ENCODE data around the gene AKR1E2. TPM values are rescaled to one million over a fixed set of nuclear protein-coding genes. Genes with fewer than 3 reads are reported as not detected.

Gene AKR1E2
- total RNA-seq, 6 experiments from 2014 or later = 0.37 to 3.5 (median 1.6) TPM

DNA sequence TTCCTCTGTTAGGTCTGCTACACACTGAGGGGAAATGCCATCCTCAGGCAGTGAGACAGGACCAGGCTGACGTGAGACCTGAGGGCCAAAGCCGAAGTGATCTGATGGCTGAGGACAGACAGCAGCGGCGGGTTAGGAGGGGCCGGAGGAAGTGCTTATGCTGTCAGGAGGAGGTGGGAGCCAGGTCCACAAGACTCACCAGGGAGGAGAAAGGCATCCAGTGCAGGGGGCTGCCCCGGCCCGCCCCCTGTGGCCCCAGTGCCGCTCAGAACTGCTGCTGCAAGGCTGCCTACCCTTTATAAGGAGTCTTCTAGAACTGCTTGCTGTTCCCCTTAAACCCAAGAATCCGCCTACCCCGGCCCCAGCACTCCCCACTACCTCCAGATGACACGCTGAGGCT, 19.8 kb downstream of the AKR1E2 start:
- intact Hi-C loops (cut with DNase I) = loop anchor here in 1 of 2 donors (10.0 kb wide), 1 partner anchor 449 kb away; no protein-coding TSS in a partner anchor
- ATAC-seq (no peak), DNase-seq (no peak)
- WGBS (ENCODE audit: insufficient coverage, low coverage, low lambda C conversion rate, missing lambda C conversion rate) = 50% methylated on average over 1 of the region's 11 CpGs
- Histone ChIP-seq H3K9me3 (no peaks in the 10 kb centered on the region), H3K27me3 (no peaks in the 10 kb centered on the region), H3K4me1 (peaks cover 0 to 12% (median 4%) of the 10 kb centered on the region in 4 donors), H3K27ac (no peak overlapping the region), H3K4me3 (no peak overlapping the region), H3K36me3 (no peaks in the 10 kb centered on the region)
- TF ChIP-seq POLR2A (IDR thresholded peaks at IDR 0.05) = no peak
- TF ChIP-seq, protein P1, sequence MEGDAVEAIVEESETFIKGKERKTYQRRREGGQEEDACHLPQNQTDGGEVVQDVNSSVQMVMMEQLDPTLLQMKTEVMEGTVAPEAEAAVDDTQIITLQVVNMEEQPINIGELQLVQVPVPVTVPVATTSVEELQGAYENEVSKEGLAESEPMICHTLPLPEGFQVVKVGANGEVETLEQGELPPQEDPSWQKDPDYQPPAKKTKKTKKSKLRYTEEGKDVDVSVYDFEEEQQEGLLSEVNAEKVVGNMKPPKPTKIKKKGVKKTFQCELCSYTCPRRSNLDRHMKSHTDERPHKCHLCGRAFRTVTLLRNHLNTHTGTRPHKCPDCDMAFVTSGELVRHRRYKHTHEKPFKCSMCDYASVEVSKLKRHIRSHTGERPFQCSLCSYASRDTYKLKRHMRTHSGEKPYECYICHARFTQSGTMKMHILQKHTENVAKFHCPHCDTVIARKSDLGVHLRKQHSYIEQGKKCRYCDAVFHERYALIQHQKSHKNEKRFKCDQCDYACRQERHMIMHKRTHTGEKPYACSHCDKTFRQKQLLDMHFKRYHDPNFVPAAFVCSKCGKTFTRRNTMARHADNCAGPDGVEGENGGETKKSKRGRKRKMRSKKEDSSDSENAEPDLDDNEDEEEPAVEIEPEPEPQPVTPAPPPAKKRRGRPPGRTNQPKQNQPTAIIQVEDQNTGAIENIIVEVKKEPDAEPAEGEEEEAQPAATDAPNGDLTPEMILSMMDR (IDR thresholded peaks at IDR 0.05) = no peak

DNA sequence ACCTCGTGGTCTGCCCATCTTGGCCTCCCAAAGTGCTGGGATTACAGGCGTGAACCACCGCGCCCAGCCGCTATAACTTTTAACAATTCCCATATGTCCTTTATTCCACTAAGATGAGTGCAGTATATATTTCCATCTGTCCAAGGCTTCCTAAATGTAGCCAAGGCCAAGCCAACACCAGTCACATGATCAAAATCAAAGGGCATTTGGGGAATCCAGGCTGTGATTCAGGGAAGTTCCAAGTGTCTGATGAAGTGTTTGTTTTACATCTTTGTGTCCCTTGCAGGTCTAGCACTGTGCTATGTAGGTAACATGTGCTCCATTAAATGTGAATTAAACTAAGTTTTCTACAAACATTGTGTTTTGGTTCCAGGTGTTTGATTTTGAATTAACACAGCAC, 20.8 kb downstream of the AKR1E2 start:
- no peak for ATAC-seq
- Histone ChIP-seq H3K27me3 (no peaks in the 10 kb centered on the region), H3K4me3 (no peak overlapping the region), H3K9me3 (no peaks in the 10 kb centered on the region), H3K36me3 (no peaks in the 10 kb centered on the region), H3K4me1 (peaks cover 0 to 18% (median 7%) of the 10 kb centered on the region in 4 donors), H3K27ac (no peak overlapping the region)
- intact Hi-C loops (cut with DNase I) = loop anchor here in 1 of 2 donors (10.0 kb wide), 1 partner anchor 448 kb away; no protein-coding TSS in a partner anchor
- WGBS (ENCODE audit: insufficient coverage, low coverage, low lambda C conversion rate, missing lambda C conversion rate) = 76% methylated on average over 5 of the region's 5 CpGs
- DNase-seq = no peak
- TF ChIP-seq, protein P1 (IDR thresholded peaks at IDR 0.05) = no peak
- no peak for TF ChIP-seq POLR2A (IDR thresholded peaks at IDR 0.05)

DNA sequence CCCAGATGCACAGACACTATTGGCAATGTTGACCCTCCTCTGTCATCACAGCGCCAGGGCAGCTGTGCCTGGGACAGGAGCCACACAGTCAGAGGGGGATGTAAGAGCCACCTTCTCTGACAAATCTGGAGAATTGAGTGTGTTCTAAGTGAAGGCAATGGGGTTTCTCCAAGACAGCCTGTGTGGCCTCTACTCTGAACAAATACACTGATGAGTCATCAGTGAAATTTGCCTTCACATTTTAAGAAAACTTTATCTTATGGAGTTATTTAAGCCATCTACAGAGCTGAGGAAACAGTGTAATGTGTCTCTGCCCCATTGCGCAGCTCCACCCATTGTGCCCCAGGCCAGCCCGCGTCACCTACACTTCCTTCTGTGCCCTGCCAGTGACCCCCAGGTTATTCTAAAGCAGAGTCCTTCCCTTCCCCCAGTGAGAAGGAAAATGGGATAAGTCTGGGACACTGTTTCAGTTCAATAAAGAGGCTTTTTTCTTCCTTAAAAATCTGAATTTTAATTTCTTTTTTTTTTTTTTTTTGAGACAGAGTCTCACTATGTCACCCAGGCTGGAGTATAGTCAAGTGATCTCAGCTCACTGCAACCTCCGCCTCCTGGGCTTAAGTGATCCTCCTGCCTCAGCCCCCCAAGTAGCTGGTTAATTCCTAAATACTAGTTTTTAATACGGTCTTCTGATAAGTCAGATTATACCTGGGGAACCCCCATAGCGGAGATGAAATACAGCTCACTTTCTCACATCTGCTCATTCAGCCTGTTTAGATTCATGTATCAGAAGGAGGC, 21.8 kb downstream of the AKR1E2 start:
- H3K36me3 ChIP-seq = no peaks in the 10 kb centered on the region
- TF ChIP-seq POLR2A (IDR thresholded peaks at IDR 0.05) = no peak
- TF ChIP-seq, protein P1 (IDR thresholded peaks at IDR 0.05) = no peak
- ATAC-seq (no peak), DNase-seq (no peak)
- H3K27ac ChIP-seq = no peak overlapping the region
- H3K4me1 ChIP-seq = peaks cover 0 to 27% (median 11%) of the 10 kb centered on the region in 4 donors
- no peaks in the 10 kb centered on the region for H3K27me3 ChIP-seq
- no peak overlapping the region for H3K4me3 ChIP-seq
- intact Hi-C loops (cut with DNase I) = loop anchor here in 1 of 2 donors (10.0 kb wide), 1 partner anchor 447 kb away; no protein-coding TSS in a partner anchor
- 68% methylated on average over 6 of the region's 7 CpGs for WGBS (ENCODE audit: insufficient coverage, low coverage, low lambda C conversion rate, missing lambda C conversion rate)
- H3K9me3 ChIP-seq = no peaks in the 10 kb centered on the region

DNA sequence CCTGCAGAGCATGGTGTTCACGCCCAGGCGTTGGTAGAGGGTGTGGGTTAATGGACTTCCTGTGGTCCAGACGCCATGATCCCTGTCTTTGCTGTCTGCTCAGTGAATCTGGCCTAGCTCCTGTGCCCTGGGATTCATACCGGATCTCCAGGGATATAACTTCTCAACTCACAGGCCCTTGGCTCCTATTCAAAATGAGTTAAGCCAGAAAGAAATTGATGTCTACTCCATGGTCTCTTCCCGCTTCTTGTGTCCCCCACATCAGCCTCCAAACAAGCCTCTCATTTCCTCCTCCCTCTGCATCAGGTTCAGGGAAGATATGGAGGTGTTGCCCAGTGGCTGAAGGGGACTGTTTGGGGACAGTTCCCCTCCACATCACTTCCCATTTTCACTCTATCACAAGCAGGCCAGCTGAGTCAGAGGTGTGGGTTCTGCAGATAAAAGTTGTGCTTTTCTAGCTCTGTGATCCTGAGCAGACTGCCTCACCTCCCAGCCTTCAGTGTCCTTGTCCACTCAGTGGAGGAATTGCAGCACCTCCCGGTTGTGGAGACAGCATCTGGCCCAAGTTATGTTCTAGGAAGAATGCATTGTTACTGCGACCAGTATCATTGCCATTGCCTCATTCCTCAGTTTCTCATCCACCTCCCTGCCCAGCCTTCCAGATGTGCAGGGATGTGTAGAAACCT, 22.5 kb downstream of the AKR1E2 start:
- TF ChIP-seq, protein P1 (IDR thresholded peaks at IDR 0.05) = no peak
- no peak for TF ChIP-seq POLR2A (IDR thresholded peaks at IDR 0.05)
- intact Hi-C loops (cut with DNase I) = loop anchor here in 1 of 2 donors (10.0 kb wide), 1 partner anchor 446 kb away; no protein-coding TSS in a partner anchor
- 70% methylated on average over 5 of the region's 7 CpGs for WGBS (ENCODE audit: insufficient coverage, low coverage, low lambda C conversion rate, missing lambda C conversion rate)
- no peaks in the 10 kb centered on the region for H3K27me3 ChIP-seq
- peaks cover 0 to 33% (median 13%) of the 10 kb centered on the region in 4 donors for H3K4me1 ChIP-seq
- no peak overlapping the region for H3K27ac ChIP-seq
- no peak for ATAC-seq
- no peak for DNase-seq
- no peaks in the 10 kb centered on the region for H3K9me3 ChIP-seq
- no peaks in the 10 kb centered on the region for H3K36me3 ChIP-seq
- H3K4me3 ChIP-seq = no peak overlapping the region
